Endothelial cell (in vitro differentiated cells): Measurements from ENCODE around the gene MED19. TPM values are rescaled to one million over a fixed set of nuclear protein-coding genes. Genes with fewer than 3 reads are reported as not detected.

Experiments
- DNase-seq: peaks from one replicate; pipeline ENCODE4 v3.0.0; 2021; ENCODE audit warnings: low spot score
- H3K27ac Mint-ChIP-seq: one replicate; pipeline ENCODE4 v1.8.0; 2021; ENCODE audit warnings: mixed read lengths, inconsistent platforms; ENCODE audit not compliant: unreplicated experiment
- H3K27me3 Mint-ChIP-seq: one replicate; pipeline ENCODE4 v1.8.0; 2021; ENCODE audit warnings: mild to moderate bottlenecking, moderate library complexity, mixed read lengths, inconsistent platforms; ENCODE audit not compliant: unreplicated experiment
- H3K36me3 Mint-ChIP-seq: one replicate; pipeline ENCODE4 v1.8.0; 2021; ENCODE audit warnings: mild to moderate bottlenecking, low read depth, mixed read lengths, inconsistent platforms; ENCODE audit not compliant: unreplicated experiment
- H3K4me1 Mint-ChIP-seq: one replicate; pipeline ENCODE4 v1.8.0; 2021; ENCODE audit warnings: mild to moderate bottlenecking, mixed read lengths, inconsistent platforms; ENCODE audit not compliant: unreplicated experiment
- H3K4me3 Mint-ChIP-seq: one replicate; pipeline ENCODE4 v1.8.0; 2021; ENCODE audit warnings: mild to moderate bottlenecking, mixed read lengths, inconsistent platforms; ENCODE audit not compliant: unreplicated experiment
- H3K9me3 Mint-ChIP-seq: one replicate; pipeline ENCODE4 v1.8.0; 2021; ENCODE audit warnings: mixed read lengths, inconsistent platforms; ENCODE audit not compliant: unreplicated experiment
- total RNA-seq: library from RNA; stranded (reverse); fragmentation: NEBNext Ultra II Directional; extraction: Animal tissue kit (Norgen Biotek cat#: 25700); gene quantifications from one replicate; pipeline ENCODE4 v1.2.1, GENCODE V29; 2021; ENCODE audit not compliant: unreplicated experiment
- TF ChIP-seq, protein P1 (sequence below): fragments of 200-600 bp; sonication (generic); IDR thresholded peaks from one replicate; pipeline ENCODE4 v1.5.0; 2021; ENCODE audit warnings: antibody characterized with exemption; ENCODE audit not compliant: unreplicated experiment

Gene MED19
- total RNA-seq, 1 donor from 2014 or later = 20.5 TPM

DNA sequence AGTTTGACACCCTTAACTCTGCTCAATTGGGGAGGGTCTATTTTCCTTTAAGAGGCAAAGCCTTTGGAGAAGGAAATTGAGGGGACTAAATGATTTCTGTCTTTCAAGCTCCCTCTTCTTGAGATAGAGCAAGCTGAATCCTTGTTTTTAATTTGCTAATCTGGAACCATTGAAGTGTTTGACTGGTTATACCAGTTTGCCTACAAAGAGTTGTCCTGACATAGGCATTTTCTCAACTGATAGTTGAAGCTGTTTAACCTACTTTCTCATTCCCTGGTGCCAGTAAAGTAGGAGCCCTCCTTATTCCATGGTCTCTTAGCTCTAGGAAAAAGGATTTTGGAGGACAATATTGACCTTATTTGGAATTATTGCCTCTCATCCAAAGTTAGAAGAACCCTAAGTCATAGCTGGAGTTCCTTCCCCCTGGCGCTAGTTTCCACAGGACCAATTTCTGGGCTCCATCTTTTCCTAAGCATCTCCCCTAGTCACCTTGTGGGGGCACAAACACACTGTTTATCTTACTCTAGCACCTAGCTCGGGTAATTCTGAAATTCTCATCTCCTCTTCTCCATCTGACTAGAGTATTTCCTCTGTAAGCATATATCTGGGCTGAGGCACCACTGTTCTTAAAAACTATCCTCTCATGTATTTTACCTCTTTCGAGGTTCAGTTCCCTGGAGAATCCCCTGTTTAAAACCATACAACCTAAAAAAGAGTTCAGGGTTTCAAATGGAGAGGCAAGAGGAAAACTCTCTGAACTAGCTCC, 36.7 kb downstream of the MED19 start:
- peaks cover 6% of the 10 kb centered on the region for H3K4me1 Mint-ChIP-seq
- DNase-seq = no peak
- H3K27ac Mint-ChIP-seq = no peak overlapping the region
- TF ChIP-seq, protein P1, sequence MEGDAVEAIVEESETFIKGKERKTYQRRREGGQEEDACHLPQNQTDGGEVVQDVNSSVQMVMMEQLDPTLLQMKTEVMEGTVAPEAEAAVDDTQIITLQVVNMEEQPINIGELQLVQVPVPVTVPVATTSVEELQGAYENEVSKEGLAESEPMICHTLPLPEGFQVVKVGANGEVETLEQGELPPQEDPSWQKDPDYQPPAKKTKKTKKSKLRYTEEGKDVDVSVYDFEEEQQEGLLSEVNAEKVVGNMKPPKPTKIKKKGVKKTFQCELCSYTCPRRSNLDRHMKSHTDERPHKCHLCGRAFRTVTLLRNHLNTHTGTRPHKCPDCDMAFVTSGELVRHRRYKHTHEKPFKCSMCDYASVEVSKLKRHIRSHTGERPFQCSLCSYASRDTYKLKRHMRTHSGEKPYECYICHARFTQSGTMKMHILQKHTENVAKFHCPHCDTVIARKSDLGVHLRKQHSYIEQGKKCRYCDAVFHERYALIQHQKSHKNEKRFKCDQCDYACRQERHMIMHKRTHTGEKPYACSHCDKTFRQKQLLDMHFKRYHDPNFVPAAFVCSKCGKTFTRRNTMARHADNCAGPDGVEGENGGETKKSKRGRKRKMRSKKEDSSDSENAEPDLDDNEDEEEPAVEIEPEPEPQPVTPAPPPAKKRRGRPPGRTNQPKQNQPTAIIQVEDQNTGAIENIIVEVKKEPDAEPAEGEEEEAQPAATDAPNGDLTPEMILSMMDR = no peak
- no peak overlapping the region for H3K4me3 Mint-ChIP-seq
- peaks cover 24% of the 10 kb centered on the region for H3K36me3 Mint-ChIP-seq
- no peaks in the 10 kb centered on the region for H3K27me3 Mint-ChIP-seq
- H3K9me3 Mint-ChIP-seq = no peaks in the 10 kb centered on the region

DNA sequence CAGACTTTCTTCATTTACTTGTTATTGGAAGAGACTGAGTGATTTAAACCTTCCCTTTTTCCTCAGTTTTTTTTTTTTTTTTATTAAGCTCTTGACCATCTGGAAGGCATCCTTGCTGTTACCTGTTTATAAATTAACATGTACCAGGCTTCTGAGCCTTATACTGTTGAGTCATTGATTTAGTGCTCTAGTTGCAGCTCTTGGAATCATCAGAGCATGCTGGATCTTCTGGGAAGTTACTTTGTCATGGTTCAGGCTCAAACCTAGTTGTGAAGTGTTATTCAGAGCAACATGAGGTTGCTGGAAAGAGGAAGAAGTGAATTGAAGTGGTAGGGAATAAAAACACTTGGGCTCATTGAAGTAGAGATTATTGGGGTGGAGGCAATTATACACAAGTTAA, 37.8 kb downstream of the MED19 start:
- Mint-ChIP-seq H3K4me1 (peaks cover 12% of the 10 kb centered on the region), H3K9me3 (no peaks in the 10 kb centered on the region), H3K4me3 (no peak overlapping the region), H3K27ac (no peak overlapping the region), H3K27me3 (no peaks in the 10 kb centered on the region), H3K36me3 (peaks cover 24% of the 10 kb centered on the region)
- TF ChIP-seq, protein P1 = no peak
- no peak for DNase-seq

DNA sequence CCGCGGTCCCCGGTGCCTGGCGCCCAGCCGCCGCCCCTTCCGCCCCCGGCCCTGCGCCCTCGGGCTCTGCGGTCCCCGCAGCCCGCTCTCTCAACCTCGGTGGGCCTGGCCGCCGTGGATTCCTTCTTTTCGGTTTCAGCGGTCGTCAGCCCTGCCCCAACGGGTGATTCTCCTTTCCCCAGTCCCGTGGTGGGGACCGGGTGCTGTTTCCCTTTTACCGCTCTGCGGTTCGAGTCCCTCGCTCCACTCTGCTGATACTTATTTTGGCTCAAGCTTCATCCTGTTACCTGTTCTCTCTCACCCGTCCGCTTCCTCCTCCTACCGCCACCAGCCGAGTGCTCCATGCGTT, 43.6 kb downstream of the MED19 start:
- Mint-ChIP-seq H3K27ac (peak overlapping the region; percentile 99), H3K27me3 (peaks cover 21% of the 10 kb centered on the region), H3K4me1 (peaks cover 29% of the 10 kb centered on the region), H3K9me3 (no peaks in the 10 kb centered on the region), H3K4me3 (peak overlapping the region; percentile 100), H3K36me3 (peaks cover 32% of the 10 kb centered on the region)
- no peak for DNase-seq
- TF ChIP-seq, protein P1 = no peak

DNA sequence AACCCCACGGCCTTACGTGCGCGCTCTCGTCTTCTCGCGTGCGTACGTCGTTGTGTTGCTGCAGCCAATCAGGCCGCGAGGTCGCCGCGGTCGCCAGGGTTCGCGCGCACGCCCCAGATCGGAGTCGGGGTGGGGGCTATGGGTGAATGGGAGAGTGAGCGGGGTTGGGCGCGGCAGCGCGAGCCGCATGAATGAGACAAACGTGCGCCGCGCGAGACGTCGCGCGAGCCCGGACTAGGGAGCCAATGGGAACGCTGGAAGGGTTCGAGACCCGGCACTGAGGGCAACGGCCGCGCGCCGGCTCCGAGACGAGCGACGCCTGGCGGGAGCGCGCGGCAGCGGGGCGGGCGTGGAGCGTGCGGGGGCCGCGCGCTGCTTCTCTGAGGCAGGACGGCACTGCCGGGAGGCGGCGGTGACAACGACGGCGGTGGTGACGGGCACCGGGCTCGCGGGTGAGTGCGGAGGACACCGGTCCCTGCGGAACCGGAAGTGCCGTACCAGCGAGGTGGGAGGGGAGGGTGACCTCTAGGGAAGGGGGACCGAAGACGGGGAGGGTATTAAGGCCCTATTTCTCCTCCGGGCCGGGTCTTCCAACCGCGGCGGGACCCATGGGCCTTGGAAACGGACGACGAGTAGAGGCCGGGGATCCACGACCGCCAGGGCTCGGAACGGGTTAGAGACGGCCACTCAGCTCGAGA, 44.1 kb downstream of the MED19 start, which contains the start of gene ZDHHC5:
Gene ZDHHC5 (plus strand): TSS at position 379 of the 698 bp plus-strand sequence. CDS start 4,977 bp downstream, outside the sequence.
- peak; percentile 97 for DNase-seq
- Mint-ChIP-seq H3K4me3 (peak within 1 kb of the TSS; percentile 100), H3K4me1 (peaks cover 29% of the 10 kb centered on the region), H3K9me3 (no peaks in the 10 kb centered on the region), H3K27me3 (peaks cover 21% of the 10 kb centered on the region), H3K36me3 (peaks cover 27% of the 10 kb centered on the region), H3K27ac (peak within 1 kb of the TSS; percentile 100)
- TF ChIP-seq, protein P1 = peak; percentile 80
